Peyer's patch (tissue), 4 donors: ENCODE measurements around the gene ZBTB44. TPM values are rescaled to one million over a fixed set of nuclear protein-coding genes. Genes with fewer than 3 reads are reported as not detected.

Source experiments
- DNase-seq, 3 donors: peaks; one replicate each; pipeline ENCODE4 v3.0.0-alpha.2; 2017 to 2019
- H3K27ac ChIP-seq, 4 donors: fragments of 200-600 bp; sonication (generic); one replicate each; pipeline ENCODE4 v1.5.1; 2016 to 2019
- H3K27me3 ChIP-seq, 2 donors: fragments of 200-600 bp; sonication (generic); one replicate each; pipeline ENCODE4 v1.5.1; 2019
- H3K36me3 ChIP-seq, 3 donors: fragments of 200-600 bp; sonication (generic); one replicate each; pipeline ENCODE4 v1.5.1; 2016 to 2019
- H3K4me1 ChIP-seq, 4 donors: fragments of 200-600 bp; sonication (generic); one replicate each; pipeline ENCODE4 v1.5.1; 2016 to 2019
- H3K4me3 ChIP-seq, 4 donors: fragments of 200-600 bp; sonication (generic); 1 replicate in 3 of 4; 2 replicates in 1 of 4; pipeline ENCODE4 v1.5.1; 2016 to 2019; ENCODE audit warnings: mild to moderate bottlenecking in 1 of 4
- H3K9me3 ChIP-seq, 4 donors: fragments of 200-600 bp; sonication (generic); one replicate each; pipeline ENCODE4 v1.5.1; 2016 to 2019; ENCODE audit warnings: mild to moderate bottlenecking in 1 of 4
- CTCF ChIP-seq, 6 experiments: fragments of 450-650 bp in 4 of 6; fragments of 200-600 bp in 2 of 6; sonication (generic) in 1 of 6; IDR thresholded peaks; one replicate each; pipeline ENCODE4 v1.5.1; 2017 to 2019; ENCODE audit warnings: antibody characterized with exemption in 6 of 6, mild to moderate bottlenecking in 3 of 6, moderate library complexity in 1 of 6
- POLR2A ChIP-seq, 2 donors: fragments of 450-650 bp; IDR thresholded peaks; one replicate each; pipeline ENCODE4 v1.5.1; 2017; ENCODE audit warnings: antibody characterized with exemption in 2 of 2, mild to moderate bottlenecking in 2 of 2, moderate library complexity in 2 of 2
- total RNA-seq, 4 donors: library from RNA; depleted of rRNA; stranded (reverse); fragments of >200 nt; gene quantifications; one replicate each; pipeline ENCODE4 v1.1.0, GENCODE V29; 2016

ZBTB44 gene
- total RNA-seq, 4 donors from 2014 or later = 39.2 to 113 (median 45.8) TPM

- H3K4me3 ChIP-seq = no peak overlapping the region
- no peaks in the 10 kb centered on the region for H3K36me3 ChIP-seq
- no peak for DNase-seq
- TF ChIP-seq POLR2A (IDR thresholded peaks at IDR 0.05) (no peak), CTCF (IDR thresholded peaks at IDR 0.05) (no peak)
- no peaks in the 10 kb centered on the region for H3K4me1 ChIP-seq
- no peak overlapping the region for H3K27ac ChIP-seq
- no peaks in the 10 kb centered on the region for H3K27me3 ChIP-seq
- H3K9me3 ChIP-seq = no peaks in the 10 kb centered on the region
These were observed 87.3 kb downstream of the ZBTB44 start for GRCh38 chr11:130227373-130227772.

DNA sequence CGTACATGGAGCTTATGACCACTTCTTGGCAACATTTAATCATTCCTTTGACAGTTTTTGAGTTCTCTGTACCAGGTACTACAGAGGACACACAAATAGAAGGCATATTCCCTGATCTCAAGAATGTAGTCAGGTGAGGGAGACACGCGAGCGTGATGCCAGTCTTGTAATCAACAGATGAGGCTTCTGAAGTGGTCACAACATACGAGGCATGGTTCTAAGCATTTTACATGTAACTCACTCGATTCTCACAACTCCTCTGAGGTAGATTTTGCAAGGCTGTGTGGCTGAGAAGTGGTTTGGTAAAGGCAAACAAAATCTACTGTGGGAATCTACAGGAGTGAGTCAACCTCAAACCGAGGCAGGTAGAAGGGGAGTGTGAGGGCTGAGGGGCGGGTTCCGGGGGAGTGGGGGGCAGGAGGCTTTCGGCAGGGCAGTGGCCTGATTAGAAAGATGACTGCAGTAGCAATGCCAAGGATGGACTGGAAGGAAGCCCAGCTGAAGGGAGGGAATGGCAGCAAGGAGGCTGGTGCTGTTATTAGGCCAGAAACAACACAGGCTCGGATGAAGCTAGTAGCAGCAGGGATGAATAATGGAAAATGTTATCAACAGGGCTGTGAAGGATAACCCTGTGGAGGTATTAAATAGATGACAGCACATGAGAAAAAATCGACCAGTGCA, 91.3 kb downstream of the ZBTB44 start:
- no peak overlapping the region for H3K27ac ChIP-seq
- no peaks in the 10 kb centered on the region for H3K4me1 ChIP-seq
- H3K4me3 ChIP-seq = no peak overlapping the region
- TF ChIP-seq POLR2A (IDR thresholded peaks at IDR 0.05) (no peak), CTCF (IDR thresholded peaks at IDR 0.05) (no peak)
- DNase-seq = no peak
- H3K36me3 ChIP-seq = no peaks in the 10 kb centered on the region
- no peaks in the 10 kb centered on the region for H3K9me3 ChIP-seq
- H3K27me3 ChIP-seq = no peaks in the 10 kb centered on the region

- TF ChIP-seq POLR2A (IDR thresholded peaks at IDR 0.05) (no peak), CTCF (IDR thresholded peaks at IDR 0.05) (no peak)
- no peaks in the 10 kb centered on the region for H3K36me3 ChIP-seq
- H3K9me3 ChIP-seq = no peaks in the 10 kb centered on the region
- H3K4me3 ChIP-seq = no peak overlapping the region
- no peaks in the 10 kb centered on the region for H3K4me1 ChIP-seq
- H3K27ac ChIP-seq = no peak overlapping the region
- DNase-seq = peak in 1 of 3 donors; percentile 37
- no peaks in the 10 kb centered on the region for H3K27me3 ChIP-seq
These were observed 94.2 kb downstream of the ZBTB44 start for GRCh38 chr11:130220311-130221035.

DNA sequence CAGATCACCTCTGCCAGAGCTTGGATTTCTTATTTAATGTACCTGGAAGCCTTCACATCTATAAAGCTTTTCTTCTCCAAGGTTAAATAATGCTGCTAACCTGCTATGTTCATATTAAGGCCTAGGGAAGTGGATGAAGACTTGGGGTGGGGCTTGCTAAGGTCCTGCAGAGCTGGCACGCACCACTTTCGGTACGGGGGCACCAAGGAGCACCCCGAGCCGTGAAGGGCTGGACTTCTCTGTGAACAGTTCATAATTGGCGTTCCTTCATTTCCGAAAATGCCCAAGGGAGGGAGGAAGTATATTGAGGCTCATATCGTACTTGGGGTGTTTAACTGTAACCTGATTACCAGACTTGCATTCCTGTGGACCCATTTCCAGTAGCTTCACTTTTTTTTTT, 95.6 kb downstream of the ZBTB44 start:
- no peak overlapping the region for H3K4me3 ChIP-seq
- no peaks in the 10 kb centered on the region for H3K9me3 ChIP-seq
- no peaks in the 10 kb centered on the region for H3K36me3 ChIP-seq
- H3K27me3 ChIP-seq = no peaks in the 10 kb centered on the region
- DNase-seq = no peak
- H3K27ac ChIP-seq = no peak overlapping the region
- TF ChIP-seq POLR2A (IDR thresholded peaks at IDR 0.05) (no peak), CTCF (IDR thresholded peaks at IDR 0.05) (no peak)
- no peaks in the 10 kb centered on the region for H3K4me1 ChIP-seq

GRCh38 chr11:130218501-130219070, 96.1 kb downstream of the ZBTB44 start:
- no peaks in the 10 kb centered on the region for H3K4me1 ChIP-seq
- H3K9me3 ChIP-seq = no peaks in the 10 kb centered on the region
- no peak overlapping the region for H3K27ac ChIP-seq
- no peaks in the 10 kb centered on the region for H3K27me3 ChIP-seq
- H3K36me3 ChIP-seq = no peaks in the 10 kb centered on the region
- no peak overlapping the region for H3K4me3 ChIP-seq
- no peak for DNase-seq
- TF ChIP-seq CTCF (IDR thresholded peaks at IDR 0.05) (no peak), POLR2A (IDR thresholded peaks at IDR 0.05) (no peak)
